Measurements from ENCODE around the gene MPV17L2. TPM values are rescaled to one million over a fixed set of nuclear protein-coding genes. Genes with fewer than 3 reads are reported as not detected.

The MPV17L2 gene
- total and polyA plus RNA-seq, 2 experiments from 2014 or later: 38.2 to 51.7 TPM

- Histone ChIP-seq H3K4me3 (no peak overlapping the region), H3K9me3 (ENCODE audit: low read depth) (no peaks in the 10 kb centered on the region), H3K27me3 (no peaks in the 10 kb centered on the region), H3K4me1 (ENCODE audit: low read depth) (peaks cover 7% of the 10 kb centered on the region), H3K36me3 (peaks cover 12% of the 10 kb centered on the region), H3K27ac (no peak overlapping the region)
- no peak for DNase-seq (ENCODE audit: low read depth in 1 of 2, low spot score in 1 of 2)
- no peak for TF ChIP-seq CTCF (IDR thresholded peaks at IDR 0.05; ENCODE audit: low read depth, low read length)
These were observed 3.5 kb downstream of the MPV17L2 start for GRCh38 chr19:18196511-18196845.

- Histone ChIP-seq H3K27ac (no peak overlapping the region), H3K9me3 (ENCODE audit: low read depth) (no peaks in the 10 kb centered on the region), H3K4me3 (no peak overlapping the region), H3K27me3 (no peaks in the 10 kb centered on the region), H3K36me3 (peaks cover 15% of the 10 kb centered on the region), H3K4me1 (ENCODE audit: low read depth) (peaks cover 7% of the 10 kb centered on the region)
- no peak for TF ChIP-seq CTCF (IDR thresholded peaks at IDR 0.05; ENCODE audit: low read depth, low read length)
- DNase-seq (ENCODE audit: low read depth in 1 of 2, low spot score in 1 of 2): no peak
These were observed 4.3 kb downstream of the MPV17L2 start for GRCh38 chr19:18197306-18197705.

- no peak overlapping the region for H3K4me3 ChIP-seq
- H3K4me1 ChIP-seq (ENCODE audit: low read depth): peaks cover 8% of the 10 kb centered on the region
- peaks cover 15% of the 10 kb centered on the region for H3K36me3 ChIP-seq
- no peaks in the 10 kb centered on the region for H3K27me3 ChIP-seq
- no peak for DNase-seq (ENCODE audit: low read depth in 1 of 2, low spot score in 1 of 2)
- H3K9me3 ChIP-seq (ENCODE audit: low read depth): no peaks in the 10 kb centered on the region
- TF ChIP-seq CTCF (IDR thresholded peaks at IDR 0.05; ENCODE audit: low read depth, low read length): no peak
- peak overlapping the region; percentile 9 for H3K27ac ChIP-seq
These were observed 4.9 kb downstream of the MPV17L2 start for GRCh38 chr19:18197941-18198340.

GRCh38 chr19:18198374-18198773 lies 5.4 kb downstream of the MPV17L2 start:
- Histone ChIP-seq H3K27me3 (no peaks in the 10 kb centered on the region), H3K27ac (peak overlapping the region; percentile 9), H3K36me3 (peaks cover 15% of the 10 kb centered on the region), H3K4me3 (no peak overlapping the region), H3K9me3 (ENCODE audit: low read depth) (no peaks in the 10 kb centered on the region), H3K4me1 (ENCODE audit: low read depth) (peaks cover 10% of the 10 kb centered on the region)
- TF ChIP-seq CTCF (IDR thresholded peaks at IDR 0.05; ENCODE audit: low read depth, low read length): no peak
- DNase-seq (ENCODE audit: low read depth in 1 of 2, low spot score in 1 of 2): no peak

- no peak for TF ChIP-seq CTCF (IDR thresholded peaks at IDR 0.05; ENCODE audit: low read depth, low read length)
- peaks cover 10% of the 10 kb centered on the region for H3K4me1 ChIP-seq (ENCODE audit: low read depth)
- H3K27ac ChIP-seq: no peak overlapping the region
- no peaks in the 10 kb centered on the region for H3K27me3 ChIP-seq
- peaks cover 15% of the 10 kb centered on the region for H3K36me3 ChIP-seq
- H3K9me3 ChIP-seq (ENCODE audit: low read depth): no peaks in the 10 kb centered on the region
- H3K4me3 ChIP-seq: no peak overlapping the region
- DNase-seq (ENCODE audit: low read depth in 1 of 2, low spot score in 1 of 2): no peak
These were observed 9.4 kb downstream of the MPV17L2 start for GRCh38 chr19:18202397-18202777.
